MM.1S (cell line): Measurements from ENCODE around the gene FSD1.
A peak's percentile ranks its signal among the peaks of the same experiment; 100 is the strongest.

Source experiments
- CTCF ChIP-seq: fragments of 300-600 bp; sonication (generic); IDR thresholded peaks from 2 replicates; pipeline ENCODE4 v1.5.1; 2016; ENCODE audit warnings: antibody characterized with exemption, low read length, mixed read lengths
- EZH2 ChIP-seq: fragments of 300-600 bp; sonication (generic); optimal IDR thresholded peaks from 2 replicates; pipeline ENCODE3; 2017; ENCODE audit warnings: low read depth, mild to moderate bottlenecking, antibody characterized with exemption, low read length, mixed read lengths

GRCh38 chr19:4267101-4267900 is 37.1 kb upstream of the FSD1 start:
- peak; percentile 78 for TF ChIP-seq CTCF
- TF ChIP-seq EZH2, result no peak
